ENCODE measurements around the gene BPIFA2. TPM values are rescaled to one million over a fixed set of nuclear protein-coding genes. Genes with fewer than 3 reads are reported as not detected.

BPIFA2 gene
- total RNA-seq, 4 donors from 2014 or later, result 0.33 to 1.7 (median 0.58) TPM; not detected in 1

DNA sequence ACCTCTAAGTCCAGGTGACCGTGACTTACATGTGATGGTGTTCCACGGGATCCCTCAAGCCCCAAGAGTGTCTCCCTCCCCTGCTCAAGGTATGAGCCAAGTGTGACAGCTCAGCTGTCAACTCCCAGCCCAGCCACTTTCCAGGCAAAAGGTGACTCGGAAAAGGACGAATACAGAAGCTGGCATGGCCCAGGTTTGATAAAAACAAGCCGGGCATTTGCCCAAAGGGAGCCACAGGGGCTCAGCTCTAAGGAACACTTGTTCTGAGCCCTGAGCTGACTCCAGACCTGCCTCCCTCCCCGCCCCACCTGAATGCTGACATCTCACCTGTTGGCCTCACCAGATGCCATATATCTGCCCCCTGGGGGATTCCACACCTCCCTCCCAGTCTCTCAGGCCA lies 43.0 kb upstream of the BPIFA2 start:
- Histone ChIP-seq H3K27me3 (peaks cover 0 to 35% (median 0%) of the 10 kb centered on the region in 4 donors), H3K4me1 (no peaks in the 10 kb centered on the region), H3K4me3 (no peak overlapping the region), H3K27ac (replicated peaks in 1 of 4) (no peak overlapping the region), H3K36me3 (no peaks in the 10 kb centered on the region), H3K9me3 (peaks cover 0 to 4% (median 2%) of the 10 kb centered on the region in 4 donors)
- intact Hi-C loops (cut with DNase I), result no loop called here
- 82% methylated on average over 5 of the region's 6 CpGs for WGBS
- no peak for DNase-seq (ENCODE audit: extremely low spot score)
- no peak for TF ChIP-seq EP300 (IDR thresholded peaks at IDR 0.05)
- TF ChIP-seq POLR2A (IDR thresholded peaks at IDR 0.05; ENCODE audit: low read depth), result no peak
- TF ChIP-seq, protein P1, sequence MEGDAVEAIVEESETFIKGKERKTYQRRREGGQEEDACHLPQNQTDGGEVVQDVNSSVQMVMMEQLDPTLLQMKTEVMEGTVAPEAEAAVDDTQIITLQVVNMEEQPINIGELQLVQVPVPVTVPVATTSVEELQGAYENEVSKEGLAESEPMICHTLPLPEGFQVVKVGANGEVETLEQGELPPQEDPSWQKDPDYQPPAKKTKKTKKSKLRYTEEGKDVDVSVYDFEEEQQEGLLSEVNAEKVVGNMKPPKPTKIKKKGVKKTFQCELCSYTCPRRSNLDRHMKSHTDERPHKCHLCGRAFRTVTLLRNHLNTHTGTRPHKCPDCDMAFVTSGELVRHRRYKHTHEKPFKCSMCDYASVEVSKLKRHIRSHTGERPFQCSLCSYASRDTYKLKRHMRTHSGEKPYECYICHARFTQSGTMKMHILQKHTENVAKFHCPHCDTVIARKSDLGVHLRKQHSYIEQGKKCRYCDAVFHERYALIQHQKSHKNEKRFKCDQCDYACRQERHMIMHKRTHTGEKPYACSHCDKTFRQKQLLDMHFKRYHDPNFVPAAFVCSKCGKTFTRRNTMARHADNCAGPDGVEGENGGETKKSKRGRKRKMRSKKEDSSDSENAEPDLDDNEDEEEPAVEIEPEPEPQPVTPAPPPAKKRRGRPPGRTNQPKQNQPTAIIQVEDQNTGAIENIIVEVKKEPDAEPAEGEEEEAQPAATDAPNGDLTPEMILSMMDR (IDR thresholded peaks at IDR 0.05), result no peak
- TF ChIP-seq POLR2AphosphoS5 (IDR thresholded peaks at IDR 0.05), result no peak

DNA sequence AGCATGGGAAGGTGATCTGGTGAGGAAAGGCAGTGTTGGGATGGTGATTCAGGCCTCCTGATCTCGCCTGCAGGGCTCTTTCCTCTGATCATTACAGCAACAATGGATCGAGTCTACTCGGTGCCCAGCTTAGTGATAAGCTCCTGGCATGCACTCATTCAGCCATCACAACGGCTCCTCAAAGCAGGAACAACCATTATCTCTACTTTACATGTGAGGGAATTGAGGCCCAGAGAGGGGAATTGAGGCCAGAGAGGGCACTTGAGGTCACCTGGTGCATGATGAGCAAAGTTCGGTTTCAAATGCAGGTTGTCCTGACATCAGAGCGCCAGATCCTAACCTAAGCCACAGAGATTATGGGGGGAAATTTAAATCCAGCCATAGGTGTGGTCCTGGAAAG lies 42.0 kb upstream of the BPIFA2 start:
- no peak overlapping the region for H3K27ac ChIP-seq (replicated peaks in 1 of 4)
- 67% methylated on average over 6 of the region's 6 CpGs for whole genome bisulfite sequencing
- H3K27me3 ChIP-seq, result peaks cover 0 to 45% (median 0%) of the 10 kb centered on the region in 4 donors
- H3K9me3 ChIP-seq, result no peaks in the 10 kb centered on the region
- intact Hi-C loops (cut with DNase I), result no loop called here
- H3K4me3 ChIP-seq, result no peak overlapping the region
- DNase-seq (ENCODE audit: extremely low spot score), result no peak
- H3K4me1 ChIP-seq, result no peaks in the 10 kb centered on the region
- TF ChIP-seq, protein P1 (IDR thresholded peaks at IDR 0.05), result no peak
- TF ChIP-seq POLR2AphosphoS5 (IDR thresholded peaks at IDR 0.05) (no peak), POLR2A (IDR thresholded peaks at IDR 0.05; ENCODE audit: low read depth) (no peak), EP300 (IDR thresholded peaks at IDR 0.05) (no peak)
- no peaks in the 10 kb centered on the region for H3K36me3 ChIP-seq

DNA sequence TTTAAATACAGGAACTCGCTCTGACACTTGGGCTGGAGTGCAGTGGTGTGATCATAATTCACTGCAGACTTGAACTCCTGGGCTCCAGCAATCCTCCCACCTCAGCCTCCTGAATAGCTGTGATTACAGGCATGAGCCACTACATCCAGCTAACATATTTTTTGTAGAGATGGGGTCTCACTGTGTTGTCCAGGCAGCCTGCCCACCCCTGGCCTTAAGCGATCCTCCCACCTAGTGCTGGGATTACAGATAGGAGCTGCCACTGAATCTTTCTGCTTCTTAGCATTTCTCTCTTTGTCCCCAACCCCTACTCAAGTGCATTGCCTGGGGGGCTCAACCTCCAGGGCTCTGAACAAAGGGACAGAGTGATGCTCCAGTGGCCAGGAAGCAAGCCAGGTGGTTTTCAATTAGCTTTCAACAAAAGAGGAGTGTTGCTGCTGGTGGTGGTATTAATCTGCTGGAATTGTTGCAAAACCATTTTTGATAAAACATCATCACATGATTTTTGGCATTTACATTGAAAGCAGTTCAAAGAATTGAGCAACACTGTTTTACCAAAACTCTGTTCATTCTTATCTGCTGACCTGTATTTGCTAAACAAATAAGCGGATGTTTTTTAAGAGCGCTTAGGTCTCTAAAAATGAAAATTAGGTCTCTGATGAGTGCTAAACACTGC lies 40.4 kb upstream of the BPIFA2 start:
- no peak for DNase-seq (ENCODE audit: extremely low spot score)
- H3K36me3 ChIP-seq, result no peaks in the 10 kb centered on the region
- TF ChIP-seq EP300 (IDR thresholded peaks at IDR 0.05) (no peak), POLR2AphosphoS5 (IDR thresholded peaks at IDR 0.05) (no peak), POLR2A (IDR thresholded peaks at IDR 0.05; ENCODE audit: low read depth) (no peak)
- TF ChIP-seq, protein P1 (IDR thresholded peaks at IDR 0.05), result no peak
- H3K27me3 ChIP-seq, result peaks cover 0 to 57% (median 0%) of the 10 kb centered on the region in 4 donors
- no peak overlapping the region for H3K4me3 ChIP-seq
- H3K4me1 ChIP-seq, result no peaks in the 10 kb centered on the region
- WGBS, result 89% methylated on average over 4 of the region's 4 CpGs
- H3K27ac ChIP-seq (replicated peaks in 1 of 4), result no peak overlapping the region
- intact Hi-C loops (cut with DNase I), result no loop called here
- H3K9me3 ChIP-seq, result no peaks in the 10 kb centered on the region

DNA sequence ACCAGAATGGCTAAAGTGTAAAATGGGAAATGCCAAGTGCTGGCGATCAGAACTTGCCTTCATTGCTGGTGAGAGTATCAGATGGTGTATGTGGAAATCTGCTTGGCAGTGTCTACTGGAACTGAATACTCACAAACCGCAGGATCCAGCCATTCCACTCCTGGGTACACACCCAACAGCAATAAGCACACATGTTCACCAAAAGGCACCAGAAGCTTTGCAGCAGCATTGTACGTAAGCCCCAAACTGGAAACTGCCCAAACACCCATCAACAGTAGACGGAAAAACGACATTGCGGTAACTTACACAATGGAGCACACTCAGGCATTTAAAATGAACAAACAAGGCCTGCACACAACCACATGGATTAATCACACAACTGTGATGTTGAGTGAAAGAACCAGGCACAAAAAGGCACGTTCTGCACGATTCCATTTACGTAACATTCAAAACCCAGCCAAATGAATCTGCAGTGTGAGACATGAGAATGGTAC lies 37.3 kb upstream of the BPIFA2 start:
- no peak overlapping the region for H3K4me3 ChIP-seq
- WGBS, result 79% methylated on average over 9 of the region's 9 CpGs
- no peaks in the 10 kb centered on the region for H3K36me3 ChIP-seq
- intact Hi-C loops (cut with DNase I), result no loop called here
- H3K9me3 ChIP-seq, result no peaks in the 10 kb centered on the region
- TF ChIP-seq POLR2A (IDR thresholded peaks at IDR 0.05; ENCODE audit: low read depth) (no peak), POLR2AphosphoS5 (IDR thresholded peaks at IDR 0.05) (no peak), EP300 (IDR thresholded peaks at IDR 0.05) (no peak)
- TF ChIP-seq, protein P1 (IDR thresholded peaks at IDR 0.05), result no peak
- H3K4me1 ChIP-seq, result no peaks in the 10 kb centered on the region
- H3K27ac ChIP-seq (replicated peaks in 1 of 4), result no peak overlapping the region
- no peak for DNase-seq (ENCODE audit: extremely low spot score)
- H3K27me3 ChIP-seq, result peaks cover 0 to 61% (median 6%) of the 10 kb centered on the region in 4 donors
